ENCODE data around the gene TSPAN9. TPM values are rescaled to one million over a fixed set of nuclear protein-coding genes. Genes with fewer than 3 reads are reported as not detected.
A peak's percentile ranks its signal among the peaks of the same experiment; 100 is the strongest.

TSPAN9 gene
- polyA plus RNA-seq, 2 of the 4 experiments (the other 2 are of a cell fraction), result 12.4 to 16.1 TPM

- no peak for TF ChIP-seq RCOR1 (IDR thresholded peaks at IDR 0.05; ENCODE audit: low read depth, low read length)
- TF ChIP-seq NFE2L2 (conservative IDR thresholded peaks at IDR 0.05; ENCODE audit: low read length), result no peak
- no peak for TF ChIP-seq CHD4 (IDR thresholded peaks at IDR 0.05; ENCODE audit: borderline replicate concordance)
- no peak for TF ChIP-seq MAFK (IDR thresholded peaks at IDR 0.05; ENCODE audit: partially characterized antibody)
- no peak for TF ChIP-seq HEYL (CRISPR knock-in tag; IDR thresholded peaks at IDR 0.05)
- TF ChIP-seq HES2 (IDR thresholded peaks at IDR 0.05), result no peak
- no peak for TF ChIP-seq ZNF302 (CRISPR knock-in tag; IDR thresholded peaks at IDR 0.05)
These were observed 63.1 kb downstream of the TSPAN9 start (continued) for GRCh38 chr12:3140284-3140683.

- no peak overlapping the region for H3K4me3 ChIP-seq
- no peak for TF ChIP-seq HES2 (IDR thresholded peaks at IDR 0.05)
- TF ChIP-seq NR3C1 (IDR thresholded peaks at IDR 0.05), result no peak
- no peak for TF ChIP-seq HEYL (CRISPR knock-in tag; IDR thresholded peaks at IDR 0.05)
- TF ChIP-seq PBX3 (IDR thresholded peaks at IDR 0.05), result no peak
- TF ChIP-seq ZC3H11A (IDR thresholded peaks at IDR 0.05), result no peak
- TF ChIP-seq RARB (CRISPR knock-in tag; IDR thresholded peaks at IDR 0.05), result no peak
- no peak for TF ChIP-seq JUN (IDR thresholded peaks at IDR 0.05)
- no peak for TF ChIP-seq TFCP2L1 (CRISPR knock-in tag; IDR thresholded peaks at IDR 0.05)
- no peak for TF ChIP-seq BHLHE40 (IDR thresholded peaks at IDR 0.05; ENCODE audit: low read depth, low read length)
- no peak overlapping the region for H3K27ac ChIP-seq
- ATAC-seq (peak in 1 of 2 experiments; percentile 55; a peak in 2 of 6 replicates), DNase-seq (ENCODE audit: low read depth in 1 of 2, low spot score in 1 of 2) (no peak), FAIRE-seq (no peak)
- WGBS (ENCODE audit: missing lambda C conversion rate), result 82% methylated on average over 23 of the region's 25 CpGs
- POLR2A ChIA-PET, result no interaction called here
- H3K4me2 ChIP-seq, result no peak overlapping the region
- CTCF ChIA-PET, result interaction anchor here (0.6 to 13.0 kb wide), 6 partner anchors 10 to 158 kb away, joined by 3 to 353 read pairs (median 4); no protein-coding TSS in a partner anchor
- peaks cover 7% of the 10 kb centered on the region; the same call in 1 of the 3 replicates for H3K4me1 ChIP-seq
- 0 out of 3 replicates have a peak, but pooled peaks cover 5% of the 10 kb centered on the region for H3K9me3 ChIP-seq
These were observed 64.5 kb downstream of the TSPAN9 start for GRCh38 chr12:3141339-3142321.

- no peak for TF ChIP-seq POLR2A (IDR thresholded peaks at IDR 0.05; ENCODE audit: low read length)
- no peak for DNase-seq (ENCODE audit: low read depth in 1 of 2, low spot score in 1 of 2)
- no peak for FAIRE-seq
- no peak for ATAC-seq
- Histone ChIP-seq H3K4me1 (peaks cover 2% of the 10 kb centered on the region; the same call in 1 of the 3 replicates), H3K27ac (no peak overlapping the region), H3K4me3 (no peak overlapping the region), H3K9me3 (0 out of 3 replicates have a peak, but pooled peaks cover 5% of the 10 kb centered on the region), H3K4me2 (no peak overlapping the region)
- ChIA-PET POLR2A (no interaction called here), CTCF (interaction anchor here (0.7 to 1.6 kb wide), 3 partner anchors 11 to 157 kb away, joined by 3 to 4 read pairs (median 3); no protein-coding TSS in a partner anchor)
- WGBS (ENCODE audit: missing lambda C conversion rate), result 84% methylated on average over 14 of the region's 14 CpGs
These were observed 65.2 kb downstream of the TSPAN9 start for GRCh38 chr12:3142386-3142785.

- H3K4me2 ChIP-seq, result no peak overlapping the region
- H3K9me3 ChIP-seq, result 0 out of 3 replicates have a peak, but pooled peaks cover 5% of the 10 kb centered on the region
- no peaks in the 10 kb centered on the region for H3K4me1 ChIP-seq
- no peak for DNase-seq (ENCODE audit: low read depth in 1 of 2, low spot score in 1 of 2)
- CTCF ChIA-PET, result interaction anchor here (1.0 to 15.1 kb wide), 8 partner anchors 8 to 156 kb away, joined by 3 to 125 read pairs (median 6); no protein-coding TSS in a partner anchor
- TF ChIP-seq USF2 (IDR thresholded peaks at IDR 0.05) (no peak), MYC (IDR thresholded peaks at IDR 0.05; ENCODE audit: borderline replicate concordance, low read length) (no peak), POLR2A (IDR thresholded peaks at IDR 0.05; ENCODE audit: low read length) (no peak), HOXA7 (CRISPR knock-in tag; IDR thresholded peaks at IDR 0.05) (no peak), ELK1 (IDR thresholded peaks at IDR 0.05; ENCODE audit: low read depth, low read length) (no peak), MAX (IDR thresholded peaks at IDR 0.05) (no peak)
- POLR2A ChIA-PET, result no interaction called here
- WGBS (ENCODE audit: missing lambda C conversion rate), result 91% methylated on average over 7 of the region's 7 CpGs
- no peak for ATAC-seq
- no peak overlapping the region for H3K4me3 ChIP-seq
- H3K27ac ChIP-seq, result no peak overlapping the region
- no peak for FAIRE-seq
These were observed 67.3 kb downstream of the TSPAN9 start for GRCh38 chr12:3144495-3144894.
